K562 (cell line): ENCODE results near the gene GNAL. TPM values are rescaled to one million over a fixed set of nuclear protein-coding genes. Genes with fewer than 3 reads are reported as not detected.
A peak's percentile ranks its signal among the peaks of the same experiment; 100 is the strongest.

Source experiments
- CBX3 ChIP-seq, 2 experiments: IDR thresholded peaks; 1 replicate in 1 of 2; 2 replicates in 1 of 2; pipeline ENCODE4 v1.6.1; 2012; ENCODE audit warnings: inconsistent platforms in 2 of 2, low read length in 2 of 2, borderline replicate concordance in 1 of 2, control low read depth in 1 of 2
- ETV5 ChIP-seq: sonication (generic); formaldehyde crosslinking; IDR thresholded peaks from 2 replicates; pipeline ENCODE4 v1.4.0; 2020; ENCODE audit warnings: low read depth, mild to moderate bottlenecking, missing genetic modification reagents
- GABPA ChIP-seq: fragments of 200-800 bp; sonication (Bioruptor generic); conservative IDR thresholded peaks from 2 replicates; pipeline ENCODE4 v1.6.1; 2016; ENCODE audit warnings: low read depth, missing genetic modification characterization, missing compliant biosample characterization
- GATAD2A ChIP-seq: fragments of 450-650 bp; IDR thresholded peaks from 2 replicates; pipeline ENCODE4 v1.6.1; 2017
- MAFG ChIP-seq: fragments of 450-650 bp; conservative IDR thresholded peaks from 2 replicates; pipeline ENCODE4 v1.6.1; 2016; ENCODE audit warnings: missing genetic modification characterization, missing compliant biosample characterization
- NFIX ChIP-seq: fragments of 250-450 bp; sonication (Bioruptor Pico); IDR thresholded peaks from 2 replicates; pipeline ENCODE4 v1.4.0; 2020; ENCODE audit warnings: low read depth, mild to moderate bottlenecking, moderate library complexity
- PML ChIP-seq: IDR thresholded peaks from 2 replicates; pipeline ENCODE4 v1.6.1; 2012; ENCODE audit warnings: low read length, inconsistent platforms
- PTBP1 ChIP-seq: fragments of 200-400 bp; formaldehyde crosslinking; IDR thresholded peaks from 2 replicates; pipeline ENCODE4 v1.6.1; 2017; ENCODE audit warnings: low read depth, low read length
- RBM14 ChIP-seq: fragments of 200-400 bp; formaldehyde crosslinking; IDR thresholded peaks from 2 replicates; pipeline ENCODE4 v1.6.1; 2018; ENCODE audit warnings: low read depth, mild to moderate bottlenecking, low read length, moderate library complexity, borderline replicate concordance; ENCODE audit not compliant: insufficient read depth
- RFX5 ChIP-seq: IDR thresholded peaks from 2 replicates; pipeline ENCODE4 v1.6.1; 2011; ENCODE audit warnings: low read depth, mild to moderate bottlenecking, improper control_type of control experiment, low read length
- SIN3A ChIP-seq, 2 experiments: fragments of 150-350 bp in 1 of 2; IDR thresholded peaks; 2 replicates each; pipeline ENCODE4 v1.6.1; 2011 to 2016; ENCODE audit warnings: borderline replicate concordance in 2 of 2, low read depth in 2 of 2, low read length in 2 of 2, mild to moderate bottlenecking in 2 of 2, moderate library complexity in 2 of 2; ENCODE audit not compliant: control insufficient read depth in 1 of 2
- TEAD1 ChIP-seq, 2 experiments: fragments of 450-650 bp in 1 of 2; sonication (generic) in 1 of 2; formaldehyde crosslinking; IDR thresholded peaks; 2 replicates each; pipeline versions ENCODE4 v1.4.0 to v1.8.0; 2020 to 2022; ENCODE audit warnings: mild to moderate bottlenecking in 2 of 2, missing genetic modification reagents in 1 of 2
- THRA ChIP-seq: fragments of 450-650 bp; IDR thresholded peaks from 2 replicates; pipeline ENCODE4 v1.6.1; 2017; ENCODE audit warnings: mild to moderate bottlenecking, moderate library complexity
- WHSC1 ChIP-seq: IDR thresholded peaks from one replicate; pipeline ENCODE4 v1.6.1; 2012; ENCODE audit warnings: low read length, control low read depth, inconsistent platforms
- ZBTB2 ChIP-seq: fragments of 450-650 bp; IDR thresholded peaks from 2 replicates; pipeline ENCODE4 v1.6.1; 2016; ENCODE audit warnings: antibody characterized with exemption
- ZBTB33 ChIP-seq: sonication (generic); formaldehyde crosslinking; IDR thresholded peaks from 2 replicates; pipeline ENCODE4 v1.8.1; 2023; ENCODE audit warnings: mild to moderate bottlenecking, missing genetic modification reagents
- ZNF124 ChIP-seq: sonication (generic); formaldehyde crosslinking; IDR thresholded peaks from 2 replicates; pipeline ENCODE4 v1.8.1; 2022; ENCODE audit warnings: missing genetic modification reagents
- ZSCAN32 ChIP-seq: fragments of 450-650 bp; formaldehyde crosslinking; IDR thresholded peaks from 2 replicates; pipeline ENCODE4 v1.4.0; 2020; ENCODE audit warnings: mild to moderate bottlenecking, moderate library complexity
- polyA plus RNA-seq, 8 experiments: library from polyadenylated mRNA; depleted of rRNA in 4 of 8; stranded (reverse) in 5 of 8; unstranded in 3 of 8; fragments of >200 nt; fragmentation: Nextera tagmentation in 2 of 8; fragmentation: Illumina TruSeq in 1 of 8; extraction: Ambion mirVana in 2 of 8; extraction: Trizol in 1 of 8; gene quantifications; 2 replicates each; pipeline versions ENCODE4 v1.2.1 to v1.2.3, GENCODE V29; 2011 to 2014; ENCODE audit warnings: inconsistent platforms in 1 of 8, missing spikeins in 1 of 8
- total RNA-seq, 7 experiments: library from RNA; depleted of rRNA in 6 of 7; stranded (reverse); fragments of >200 nt in 6 of 7; fragmentation: Illumina TruSeq in 2 of 7; extraction: Trizol in 2 of 7; gene quantifications; 2 replicates each; pipeline versions ENCODE4 v1.2.1 to v1.2.3, GENCODE V29; 2011 to 2021; ENCODE audit warnings: low replicate concordance in 1 of 7
- TF ChIP-seq, protein P1 (sequence below): fragments of 450-650 bp; IDR thresholded peaks from 2 replicates; pipeline ENCODE4 v1.6.1; 2014; ENCODE audit warnings: low read depth, mild to moderate bottlenecking, moderate library complexity, borderline replicate concordance
- TF ChIP-seq, protein P2 (sequence below): fragments of 250-450 bp; sonication (Bioruptor Pico); IDR thresholded peaks from 2 replicates; pipeline ENCODE4 v1.4.0; 2020

Gene GNAL
- total and polyA plus RNA-seq, 9 of the 15 experiments (the other 6 are each of a cell fraction or from before 2014, with no cell fraction given) = under 0.01 to 0.10 (median 0.01) TPM; not detected in 5

DNA sequence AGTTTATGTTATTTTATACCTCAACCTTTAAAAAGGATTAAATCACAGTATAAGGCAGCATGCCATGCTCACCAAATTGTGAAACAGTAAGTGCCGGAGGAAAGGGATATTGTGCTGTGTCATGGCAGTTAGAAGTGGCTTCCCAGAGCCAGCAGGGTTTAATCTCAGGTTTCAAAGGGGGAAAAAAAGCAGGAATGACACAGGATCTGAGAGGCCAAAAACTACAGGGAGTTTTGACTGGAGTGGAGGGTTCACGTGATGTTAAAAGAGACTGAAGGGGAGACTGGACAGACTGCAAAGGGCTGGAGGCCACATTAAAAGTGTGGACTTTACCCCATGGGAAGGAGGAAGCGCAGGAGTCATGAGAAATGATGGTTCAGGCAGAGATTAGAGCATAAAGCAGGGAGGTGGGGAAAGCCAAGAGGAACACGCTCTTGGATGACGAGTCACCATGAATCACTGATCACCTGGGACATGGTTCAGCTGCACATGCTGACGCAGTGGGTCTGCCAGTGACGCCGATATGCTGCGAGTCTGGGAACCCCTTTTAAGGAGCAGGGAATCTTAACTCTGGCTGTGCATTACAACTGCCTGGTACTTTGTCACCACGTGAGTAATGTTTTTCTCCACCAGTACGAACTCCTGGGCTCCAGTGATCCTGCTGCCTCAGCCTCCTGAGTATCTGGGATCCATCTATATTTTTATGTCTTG, 168.3 kb downstream of the GNAL start (continued):
- TF ChIP-seq ZBTB33 (no peak), ZNF124 (CRISPR knock-in tag) (no peak), PTBP1 (no peak), WHSC1 (no peak), ETV5 (CRISPR knock-in tag) (no peak), ZBTB2 (peak; percentile 59; the same call in 1 of the 2 replicates), ZSCAN32 (no peak), RFX5 (no peak), MAFG (tag) (peak; percentile 95), NFIX (CRISPR knock-in tag) (no peak), THRA (no peak), GABPA (no peak), SIN3A (IDR thresholded peaks at IDR 0.05; ENCODE audit: borderline replicate concordance in 2 of 2, control insufficient read depth in 1 of 2, low read depth in 2 of 2, low read length in 2 of 2) (no peak), CBX3 (IDR thresholded peaks at IDR 0.05; ENCODE audit: borderline replicate concordance in 1 of 2, low read length in 2 of 2) (no peak), PML (no peak), RBM14 (no peak), TEAD1 (CRISPR knock-in tag; IDR thresholded peaks at IDR 0.05) (no peak), GATAD2A (no peak)
- TF ChIP-seq, protein P1, sequence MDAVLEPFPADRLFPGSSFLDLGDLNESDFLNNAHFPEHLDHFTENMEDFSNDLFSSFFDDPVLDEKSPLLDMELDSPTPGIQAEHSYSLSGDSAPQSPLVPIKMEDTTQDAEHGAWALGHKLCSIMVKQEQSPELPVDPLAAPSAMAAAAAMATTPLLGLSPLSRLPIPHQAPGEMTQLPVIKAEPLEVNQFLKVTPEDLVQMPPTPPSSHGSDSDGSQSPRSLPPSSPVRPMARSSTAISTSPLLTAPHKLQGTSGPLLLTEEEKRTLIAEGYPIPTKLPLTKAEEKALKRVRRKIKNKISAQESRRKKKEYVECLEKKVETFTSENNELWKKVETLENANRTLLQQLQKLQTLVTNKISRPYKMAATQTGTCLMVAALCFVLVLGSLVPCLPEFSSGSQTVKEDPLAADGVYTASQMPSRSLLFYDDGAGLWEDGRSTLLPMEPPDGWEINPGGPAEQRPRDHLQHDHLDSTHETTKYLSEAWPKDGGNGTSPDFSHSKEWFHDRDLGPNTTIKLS = no peak
- TF ChIP-seq, protein P2, sequence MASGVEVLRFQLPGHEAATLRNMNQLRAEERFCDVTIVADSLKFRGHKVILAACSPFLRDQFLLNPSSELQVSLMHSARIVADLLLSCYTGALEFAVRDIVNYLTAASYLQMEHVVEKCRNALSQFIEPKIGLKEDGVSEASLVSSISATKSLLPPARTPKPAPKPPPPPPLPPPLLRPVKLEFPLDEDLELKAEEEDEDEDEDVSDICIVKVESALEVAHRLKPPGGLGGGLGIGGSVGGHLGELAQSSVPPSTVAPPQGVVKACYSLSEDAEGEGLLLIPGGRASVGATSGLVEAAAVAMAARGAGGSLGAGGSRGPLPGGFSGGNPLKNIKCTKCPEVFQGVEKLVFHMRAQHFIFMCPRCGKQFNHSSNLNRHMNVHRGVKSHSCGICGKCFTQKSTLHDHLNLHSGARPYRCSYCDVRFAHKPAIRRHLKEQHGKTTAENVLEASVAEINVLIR (CRISPR knock-in tag) = 0 out of 2 replicates have a peak, but pooled peaks have one; percentile 17
